ENCODE results near the gene FAM25A. TPM values are rescaled to one million over a fixed set of nuclear protein-coding genes. Genes with fewer than 3 reads are reported as not detected.

The FAM25A gene
- total and polyA plus RNA-seq, 9 donors, result not detected

GRCh38 chr10:87059401-87059800, 39.3 kb downstream of the FAM25A start:
- Histone ChIP-seq H3K4me1 (ENCODE audit: control insufficient read depth, insufficient read depth, low read length) (no peaks in the 10 kb centered on the region), H3K9me3 (replicated peaks; ENCODE audit: control insufficient read depth, low read depth, low read length) (no peaks in the 10 kb centered on the region), H3K27ac (ENCODE audit: low read length) (no peak overlapping the region), H3K4me3 (ENCODE audit: low read length) (no peak overlapping the region), H3K27me3 (ENCODE audit: control insufficient read depth, insufficient read depth, low read length) (no peaks in the 10 kb centered on the region), H3K36me3 (ENCODE audit: control insufficient read depth, insufficient read depth, low read length) (peaks cover 51% of the 10 kb centered on the region)
- whole genome bisulfite sequencing (ENCODE audit: insufficient coverage), result no CpG with 5 or more reads among the region's 1 CpG
- DNase-seq, result no peak

- WGBS (ENCODE audit: insufficient coverage), result 83% methylated on average over 1 of the region's 6 CpGs
- no peaks in the 10 kb centered on the region for H3K4me1 ChIP-seq (ENCODE audit: control insufficient read depth, insufficient read depth, low read length)
- peaks cover 44% of the 10 kb centered on the region for H3K36me3 ChIP-seq (ENCODE audit: control insufficient read depth, insufficient read depth, low read length)
- no peak overlapping the region for H3K27ac ChIP-seq (ENCODE audit: low read length)
- H3K9me3 ChIP-seq (replicated peaks; ENCODE audit: control insufficient read depth, low read depth, low read length), result no peaks in the 10 kb centered on the region
- H3K4me3 ChIP-seq (ENCODE audit: low read length), result no peak overlapping the region
- no peak for DNase-seq
- H3K27me3 ChIP-seq (ENCODE audit: control insufficient read depth, insufficient read depth, low read length), result no peaks in the 10 kb centered on the region
Observed at GRCh38 chr10:87060280-87060928, 40.3 kb downstream of the FAM25A start.

- Histone ChIP-seq H3K36me3 (ENCODE audit: control insufficient read depth, insufficient read depth, low read length) (peaks cover 51% of the 10 kb centered on the region), H3K4me1 (ENCODE audit: control insufficient read depth, insufficient read depth, low read length) (no peaks in the 10 kb centered on the region), H3K9me3 (replicated peaks; ENCODE audit: control insufficient read depth, low read depth, low read length) (no peaks in the 10 kb centered on the region), H3K4me3 (ENCODE audit: low read length) (no peak overlapping the region), H3K27ac (ENCODE audit: low read length) (no peak overlapping the region), H3K27me3 (ENCODE audit: control insufficient read depth, insufficient read depth, low read length) (no peaks in the 10 kb centered on the region)
- no peak for DNase-seq
- 100% methylated on average over 3 of the region's 5 CpGs for WGBS (ENCODE audit: insufficient coverage)
Observed at GRCh38 chr10:87064651-87065050, 44.6 kb downstream of the FAM25A start.

GRCh38 chr10:87066178-87066577, 46.1 kb downstream of the FAM25A start:
- H3K4me1 ChIP-seq (ENCODE audit: control insufficient read depth, insufficient read depth, low read length), result no peaks in the 10 kb centered on the region
- no peak overlapping the region for H3K4me3 ChIP-seq (ENCODE audit: low read length)
- no peaks in the 10 kb centered on the region for H3K9me3 ChIP-seq (replicated peaks; ENCODE audit: control insufficient read depth, low read depth, low read length)
- peaks cover 47% of the 10 kb centered on the region for H3K36me3 ChIP-seq (ENCODE audit: control insufficient read depth, insufficient read depth, low read length)
- no peak for DNase-seq
- H3K27ac ChIP-seq (ENCODE audit: low read length), result no peak overlapping the region
- 89% methylated on average over 2 of the region's 2 CpGs for WGBS (ENCODE audit: insufficient coverage)
- no peaks in the 10 kb centered on the region for H3K27me3 ChIP-seq (ENCODE audit: control insufficient read depth, insufficient read depth, low read length)

DNA sequence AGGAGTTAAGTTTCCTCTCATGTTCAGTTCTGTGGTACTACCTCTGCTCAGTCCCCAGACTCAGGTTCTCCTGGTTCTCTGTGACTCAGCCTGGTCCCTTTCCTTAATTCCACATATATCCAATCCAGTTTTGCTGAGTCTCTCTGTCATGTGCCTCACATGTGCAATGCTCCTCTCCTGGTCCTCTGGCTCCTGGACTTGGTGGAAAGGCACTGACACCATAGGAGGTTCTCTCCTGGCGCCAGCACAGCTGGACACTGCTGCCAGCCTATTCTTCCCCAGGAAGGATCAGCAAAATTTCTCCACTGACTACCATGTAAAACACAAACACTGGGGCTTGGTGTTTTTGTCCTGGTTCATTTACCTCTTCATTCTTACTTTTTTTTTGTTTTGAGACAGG, 46.8 kb downstream of the FAM25A start:
- no peak overlapping the region for H3K4me3 ChIP-seq (ENCODE audit: low read length)
- H3K27ac ChIP-seq (ENCODE audit: low read length), result no peak overlapping the region
- DNase-seq, result no peak
- H3K36me3 ChIP-seq (ENCODE audit: control insufficient read depth, insufficient read depth, low read length), result peaks cover 45% of the 10 kb centered on the region
- WGBS (ENCODE audit: insufficient coverage), result 100% methylated on average over 1 of the region's 1 CpG
- H3K9me3 ChIP-seq (replicated peaks; ENCODE audit: control insufficient read depth, low read depth, low read length), result no peaks in the 10 kb centered on the region
- H3K27me3 ChIP-seq (ENCODE audit: control insufficient read depth, insufficient read depth, low read length), result no peaks in the 10 kb centered on the region
- no peaks in the 10 kb centered on the region for H3K4me1 ChIP-seq (ENCODE audit: control insufficient read depth, insufficient read depth, low read length)

DNA sequence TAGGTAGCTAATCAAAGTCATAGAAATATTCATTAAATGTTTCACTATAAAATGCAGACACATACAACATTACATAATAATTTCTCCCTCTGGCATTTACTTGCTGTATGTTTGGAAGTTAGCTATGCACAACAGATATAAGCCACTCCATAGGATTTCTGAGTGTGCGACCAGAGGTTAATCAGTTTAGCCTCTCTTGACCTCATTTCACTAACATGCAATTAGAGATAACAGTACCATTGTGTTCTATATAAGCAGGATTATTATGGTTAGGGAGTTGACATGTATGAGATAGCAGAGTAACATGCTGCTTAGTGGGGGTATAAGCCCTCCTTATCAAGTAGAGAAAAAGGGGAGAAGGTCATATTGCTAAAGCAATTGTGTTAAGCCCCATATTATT, 48.2 kb downstream of the FAM25A start:
- H3K36me3 ChIP-seq (ENCODE audit: control insufficient read depth, insufficient read depth, low read length), result peaks cover 52% of the 10 kb centered on the region

GRCh38 chr10:87072449-87072848, 52.4 kb downstream of the FAM25A start:
- Histone ChIP-seq H3K27me3 (ENCODE audit: control insufficient read depth, insufficient read depth, low read length) (no peaks in the 10 kb centered on the region), H3K9me3 (replicated peaks; ENCODE audit: control insufficient read depth, low read depth, low read length) (no peaks in the 10 kb centered on the region), H3K36me3 (ENCODE audit: control insufficient read depth, insufficient read depth, low read length) (peaks cover 26% of the 10 kb centered on the region), H3K4me1 (ENCODE audit: control insufficient read depth, insufficient read depth, low read length) (no peaks in the 10 kb centered on the region), H3K27ac (ENCODE audit: low read length) (no peak overlapping the region), H3K4me3 (ENCODE audit: low read length) (no peak overlapping the region)
- no peak for DNase-seq
- WGBS (ENCODE audit: insufficient coverage), result 20% methylated on average over 1 of the region's 2 CpGs

More for the DNA sequence above, 48.2 kb downstream of the FAM25A start:
- WGBS (ENCODE audit: insufficient coverage), result no CpG with 5 or more reads among the region's 1 CpG
- Histone ChIP-seq H3K27ac (ENCODE audit: low read length) (no peak overlapping the region), H3K4me3 (ENCODE audit: low read length) (no peak overlapping the region), H3K27me3 (ENCODE audit: control insufficient read depth, insufficient read depth, low read length) (no peaks in the 10 kb centered on the region), H3K9me3 (replicated peaks; ENCODE audit: control insufficient read depth, low read depth, low read length) (no peaks in the 10 kb centered on the region), H3K4me1 (ENCODE audit: control insufficient read depth, insufficient read depth, low read length) (no peaks in the 10 kb centered on the region)
- DNase-seq, result no peak

Other genes starting within 250 kb of the FAM25A start
- gene MMRN2, start 62.7 kb upstream of the FAM25A start, total RNA-seq, result 23.1 TPM
- gene MMRN2, start 62.7 kb upstream of the FAM25A start, polyA plus RNA-seq (ENCODE audit: insufficient read depth in 1 of 8, insufficient read length in 8 of 8, low replicate concordance in 1 of 8), result 10 to 100 TPM; 17.9 to 25.4 (median 23.1) TPM
- 7.4 TPM for gene SNCG, start 61.7 kb upstream of the FAM25A start, total RNA-seq
- 10 to 100 TPM in 1 of 8 donors, 1 to 10 TPM in 7; 4.4 to 11.7 (median 5.8) TPM for gene SNCG, start 61.7 kb upstream of the FAM25A start, polyA plus RNA-seq (ENCODE audit: insufficient read depth in 1 of 8, insufficient read length in 8 of 8, low replicate concordance in 1 of 8)
- gene ADIRF, start 51.8 kb upstream of the FAM25A start, total RNA-seq, result 9.7 TPM
- 1 to 10 TPM; 1.5 to 5.5 (median 2.5) TPM for gene ADIRF, start 51.8 kb upstream of the FAM25A start, polyA plus RNA-seq (ENCODE audit: insufficient read depth in 1 of 8, insufficient read length in 8 of 8, low replicate concordance in 1 of 8)
- gene GLUD1, start 74.5 kb downstream of the FAM25A start, total RNA-seq, result 83.0 TPM
- gene GLUD1, start 74.5 kb downstream of the FAM25A start, polyA plus RNA-seq (ENCODE audit: insufficient read depth in 1 of 8, insufficient read length in 8 of 8, low replicate concordance in 1 of 8), result 10 to 100 TPM; 53.2 to 75.6 (median 56.2) TPM
- 30.9 TPM for gene SHLD2, start 74.9 kb downstream of the FAM25A start, total RNA-seq
- gene SHLD2, start 74.9 kb downstream of the FAM25A start, polyA plus RNA-seq (ENCODE audit: insufficient read depth in 1 of 8, insufficient read length in 8 of 8, low replicate concordance in 1 of 8), result 10 to 100 TPM; 17.0 to 25.7 (median 22.0) TPM
- 0.44 TPM for gene NUTM2A, start 205.2 kb downstream of the FAM25A start, total RNA-seq
- gene NUTM2A, start 205.2 kb downstream of the FAM25A start, polyA plus RNA-seq (ENCODE audit: insufficient read depth in 1 of 8, insufficient read length in 8 of 8, low replicate concordance in 1 of 8), result 1 to 10 TPM; 1.9 to 5.7 (median 2.7) TPM

All from muscle of leg (tissue), 11 donors.